GM19240 (cell line): Measurements from ENCODE around the gene ATP1A2.
"Not testable (repeated sequence)": the region's sequence is repeated elsewhere in the genome, so short reads cannot be mapped to it uniquely, and the experiment has no call there.

Experiments
- DNase-seq: peaks from one replicate; pipeline ENCODE4 v3.0.0; 2011; ENCODE audit warnings: low spot score; ENCODE audit not compliant: insufficient read length

Gene ATP1A2

DNA sequence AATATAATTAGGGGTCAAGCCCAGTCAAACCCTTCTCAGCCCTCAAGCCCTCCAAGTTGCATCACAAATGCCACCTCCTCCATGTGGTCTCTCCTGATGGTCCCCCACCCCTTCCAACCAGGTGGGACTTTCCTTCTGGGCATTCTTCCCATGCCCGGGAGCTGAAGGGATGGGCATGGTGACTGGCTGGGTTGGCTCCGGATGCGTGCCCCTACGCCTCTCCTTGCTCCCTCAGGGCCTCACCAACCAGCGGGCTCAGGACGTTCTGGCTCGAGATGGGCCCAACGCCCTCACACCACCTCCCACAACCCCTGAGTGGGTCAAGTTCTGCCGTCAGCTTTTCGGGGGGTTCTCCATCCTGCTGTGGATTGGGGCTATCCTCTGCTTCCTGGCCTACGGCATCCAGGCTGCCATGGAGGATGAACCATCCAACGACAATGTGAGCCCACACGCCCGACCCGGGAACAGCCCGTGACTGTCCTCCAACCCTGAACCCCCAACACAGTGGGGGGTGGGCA lies 7.5 kb downstream of the ATP1A2 start:
- no peak for DNase-seq

- DNase-seq, result no peak
These were observed 8.2 kb downstream of the ATP1A2 start for GRCh38 chr1:160123726-160124125.

- DNase-seq, result no peak
These were observed 9.3 kb downstream of the ATP1A2 start for GRCh38 chr1:160124705-160125478.

DNA sequence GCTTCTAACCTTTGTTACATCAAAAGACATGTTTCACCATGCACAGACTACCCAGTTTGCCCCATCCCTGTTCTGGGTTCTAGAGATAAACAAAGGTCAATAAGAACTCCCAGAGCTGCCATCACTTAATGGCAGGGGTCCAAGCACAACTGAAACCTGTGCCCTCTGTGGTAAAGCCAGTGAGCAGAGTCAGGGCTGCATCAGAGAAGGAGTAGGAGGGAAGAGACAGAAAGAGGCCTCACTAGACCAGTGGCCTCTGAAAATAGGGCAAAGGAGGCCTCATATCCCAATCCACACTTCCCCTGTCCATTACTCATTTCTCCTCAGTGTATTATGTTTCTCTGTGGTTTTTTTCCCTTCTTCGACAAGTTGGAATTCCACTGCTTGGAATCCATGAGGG lies 10.2 kb downstream of the ATP1A2 start:
- no peak for DNase-seq

DNA sequence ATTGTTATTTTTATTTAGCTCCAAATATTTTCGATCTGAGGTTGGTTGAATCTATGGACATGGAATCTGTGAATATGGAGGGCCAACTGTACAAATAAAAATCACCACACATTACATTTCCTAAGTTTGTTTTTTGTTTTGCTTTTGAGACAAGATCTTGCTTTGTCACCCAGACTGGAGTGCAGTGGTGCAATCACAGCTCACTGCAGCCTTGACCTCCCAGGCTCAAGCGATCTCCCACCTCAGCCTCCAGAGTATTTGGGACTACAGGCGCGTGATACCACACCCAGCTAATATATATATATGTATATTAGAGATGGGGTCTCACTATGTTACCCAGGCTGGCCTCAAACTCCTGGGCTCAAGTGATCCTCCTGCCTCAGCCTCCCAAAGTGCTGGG lies 10.8 kb downstream of the ATP1A2 start:
- DNase-seq, result not testable (repeated sequence)

DNA sequence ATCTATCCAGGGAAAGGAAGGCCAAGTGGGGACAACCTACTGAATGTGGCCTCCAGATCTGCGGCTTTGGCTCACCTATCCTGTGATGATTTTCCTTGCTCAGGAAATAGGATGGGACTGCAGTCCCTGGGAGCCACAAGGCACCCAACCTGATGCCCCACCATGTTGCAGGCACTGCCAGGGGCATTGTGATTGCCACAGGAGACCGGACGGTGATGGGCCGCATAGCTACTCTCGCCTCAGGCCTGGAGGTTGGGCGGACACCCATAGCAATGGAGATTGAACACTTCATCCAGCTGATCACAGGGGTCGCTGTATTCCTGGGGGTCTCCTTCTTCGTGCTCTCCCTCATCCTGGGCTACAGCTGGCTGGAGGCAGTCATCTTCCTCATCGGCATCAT lies 11.8 kb downstream of the ATP1A2 start:
- DNase-seq, result no peak

DNA sequence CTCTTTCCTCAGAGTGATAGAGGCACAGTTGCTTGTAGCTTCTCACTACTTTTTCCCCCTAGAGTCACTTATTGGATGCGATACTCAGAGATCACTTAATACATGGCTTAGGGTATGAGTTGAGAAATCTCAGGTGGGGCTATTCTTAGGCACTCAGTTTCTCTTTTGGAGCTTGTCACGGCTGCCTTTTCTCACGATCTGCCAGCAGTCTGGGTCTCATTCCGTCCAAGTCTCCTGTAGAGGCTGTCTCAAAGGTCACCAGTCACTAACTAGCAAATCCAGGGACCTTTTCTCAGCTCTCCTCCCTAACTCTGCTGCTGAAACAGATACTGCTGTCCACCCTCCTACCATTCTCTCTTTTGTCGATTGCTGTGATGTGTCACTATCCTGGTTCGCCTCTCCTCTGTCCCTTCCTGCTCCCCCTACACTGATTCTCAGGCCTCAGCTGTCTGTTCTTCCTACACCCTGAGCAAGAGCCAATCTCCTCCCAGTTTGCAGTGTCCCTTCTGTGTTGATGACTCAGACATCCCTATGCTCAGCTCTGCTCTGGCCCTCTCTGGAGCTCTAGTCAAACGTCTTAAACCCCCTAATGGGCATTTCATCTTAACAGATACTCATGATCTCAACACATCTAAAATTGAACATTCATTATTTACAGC lies 12.4 kb downstream of the ATP1A2 start:
- DNase-seq, result no peak

GRCh38 chr1:160128636-160129035 lies 13.1 kb downstream of the ATP1A2 start:
- DNase-seq, result no peak

- no peak for DNase-seq
These were observed 13.5 kb downstream of the ATP1A2 start for GRCh38 chr1:160129046-160129445.

GRCh38 chr1:160129558-160129957 lies 14.0 kb downstream of the ATP1A2 start:
- no peak for DNase-seq

DNA sequence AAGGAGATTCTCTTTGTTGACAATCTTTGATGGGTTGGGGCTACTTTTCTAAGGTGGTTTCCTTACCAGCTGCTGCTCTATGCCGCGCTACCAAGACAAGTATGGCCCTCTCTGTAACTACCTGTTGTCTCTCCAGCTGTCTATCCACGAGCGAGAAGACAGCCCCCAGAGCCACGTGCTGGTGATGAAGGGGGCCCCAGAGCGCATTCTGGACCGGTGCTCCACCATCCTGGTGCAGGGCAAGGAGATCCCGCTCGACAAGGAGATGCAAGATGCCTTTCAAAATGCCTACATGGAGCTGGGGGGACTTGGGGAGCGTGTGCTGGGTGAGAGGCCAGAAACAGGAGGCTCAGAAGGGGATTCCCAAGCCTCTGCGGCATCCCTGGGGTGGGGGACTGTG lies 14.4 kb downstream of the ATP1A2 start:
- no peak for DNase-seq

GRCh38 chr1:160130486-160130885 lies 14.9 kb downstream of the ATP1A2 start:
- DNase-seq, result no peak

- DNase-seq, result no peak
These were observed 15.4 kb downstream of the ATP1A2 start for GRCh38 chr1:160130939-160131338.

- no peak for DNase-seq
These were observed 16.4 kb downstream of the ATP1A2 start for GRCh38 chr1:160131803-160132565.

GRCh38 chr1:160133990-160134770 lies 18.6 kb downstream of the ATP1A2 start:
- no peak for DNase-seq

DNA sequence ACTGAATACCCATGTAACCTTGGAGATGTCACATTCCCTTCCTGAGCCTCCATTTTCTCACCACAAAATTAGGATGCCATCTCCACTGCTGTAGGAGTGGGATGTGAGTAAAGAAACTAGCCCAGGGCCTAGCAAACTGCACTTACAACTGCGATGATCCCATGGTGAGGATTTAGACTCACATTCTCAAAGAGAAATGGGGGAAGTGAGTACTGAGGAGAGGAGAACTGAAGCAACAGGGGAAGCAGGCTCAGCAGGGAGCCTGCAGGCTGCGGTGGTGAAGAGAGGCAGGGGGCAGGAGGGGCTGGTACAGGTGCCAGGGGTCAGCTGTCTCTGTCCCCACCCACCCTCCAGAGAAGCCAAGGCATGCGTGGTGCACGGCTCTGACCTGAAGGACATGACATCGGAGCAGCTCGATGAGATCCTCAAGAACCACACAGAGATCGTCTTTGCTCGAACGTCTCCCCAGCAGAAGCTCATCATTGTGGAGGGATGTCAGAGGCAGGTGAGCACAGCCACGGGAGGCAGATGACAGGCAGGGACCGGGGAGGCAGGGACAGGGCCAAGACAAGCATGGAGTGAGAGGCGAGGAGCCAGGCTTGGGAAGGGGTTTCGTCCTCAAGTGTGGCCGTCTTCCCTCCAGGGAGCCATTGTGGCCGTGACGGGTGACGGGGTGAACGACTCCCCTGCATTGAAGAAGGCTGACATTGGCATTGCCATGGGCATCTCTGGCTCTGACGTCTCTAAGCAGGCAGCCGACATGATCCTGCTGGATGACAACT lies 19.4 kb downstream of the ATP1A2 start:
- DNase-seq, result no peak

DNA sequence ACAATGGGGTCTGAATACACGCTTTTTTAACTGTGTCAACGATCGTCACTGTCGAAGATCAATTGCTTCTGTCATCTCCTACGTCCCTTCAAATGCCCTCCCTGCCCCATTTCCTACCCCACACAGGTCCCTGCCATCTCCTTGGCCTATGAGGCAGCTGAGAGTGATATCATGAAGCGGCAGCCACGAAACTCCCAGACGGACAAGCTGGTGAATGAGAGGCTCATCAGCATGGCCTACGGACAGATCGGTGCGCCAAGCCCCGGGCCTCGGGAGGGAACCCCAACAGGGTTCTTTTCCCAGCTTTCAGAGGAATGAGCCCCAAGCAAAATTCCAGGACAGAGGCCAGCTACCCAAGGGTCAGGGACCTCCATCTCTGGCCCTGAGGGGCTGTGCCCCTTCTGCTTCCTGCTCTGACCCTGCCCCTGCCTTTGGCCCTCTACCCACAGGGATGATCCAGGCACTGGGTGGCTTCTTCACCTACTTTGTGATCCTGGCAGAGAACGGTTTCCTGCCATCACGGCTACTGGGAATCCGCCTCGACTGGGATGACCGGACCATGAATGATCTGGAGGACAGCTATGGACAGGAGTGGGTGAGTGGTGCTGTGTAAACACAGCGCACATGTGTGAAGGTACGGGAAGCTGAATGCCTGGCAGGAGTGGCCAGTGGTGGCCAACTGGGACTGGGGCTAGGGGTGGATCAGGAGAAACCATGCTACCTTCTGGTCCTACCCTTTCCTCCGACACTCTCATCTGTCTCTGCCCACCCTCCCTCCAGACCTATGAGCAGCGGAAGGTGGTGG lies 20.8 kb downstream of the ATP1A2 start:
- DNase-seq, result no peak

DNA sequence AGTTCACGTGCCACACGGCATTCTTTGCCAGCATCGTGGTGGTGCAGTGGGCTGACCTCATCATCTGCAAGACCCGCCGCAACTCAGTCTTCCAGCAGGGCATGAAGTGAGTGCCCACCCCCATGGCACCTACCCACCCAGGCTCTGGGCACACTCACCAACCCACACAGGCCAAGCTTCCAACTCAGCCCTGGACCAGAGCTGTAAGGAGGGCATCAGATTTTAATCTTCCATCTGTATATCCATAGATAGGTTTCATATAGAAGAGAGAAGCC lies 21.3 kb downstream of the ATP1A2 start:
- DNase-seq, result no peak

DNA sequence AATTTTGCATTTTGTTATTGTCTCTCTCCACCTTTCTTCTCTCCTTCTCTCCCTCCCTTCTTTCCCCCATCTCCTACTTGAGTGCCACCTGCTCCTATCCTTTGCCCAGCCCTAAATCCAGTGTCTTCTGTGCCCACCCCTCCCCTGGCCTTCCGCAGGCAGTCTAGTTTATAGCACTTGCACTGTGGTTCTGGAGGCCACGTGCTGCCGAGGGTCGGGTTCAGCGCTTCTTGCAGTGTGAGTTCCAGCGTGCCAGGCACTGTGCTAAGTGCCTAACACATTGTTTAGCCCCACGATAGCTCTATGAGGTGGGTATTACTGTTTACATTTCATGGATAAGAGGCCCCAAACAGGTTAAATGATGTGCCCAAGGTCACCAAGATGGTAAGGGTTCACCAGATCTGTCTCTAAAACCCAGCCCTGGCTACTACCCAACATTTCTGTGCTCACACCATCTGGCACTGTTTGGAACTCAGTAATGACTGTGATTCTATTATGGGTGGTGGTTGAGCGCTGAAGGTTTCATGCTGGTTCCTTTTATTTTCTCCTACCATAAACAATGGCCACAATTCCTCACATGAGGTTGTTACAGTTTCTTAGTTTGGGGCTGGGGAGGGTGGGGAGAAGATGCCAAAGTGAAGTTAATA lies 21.8 kb downstream of the ATP1A2 start:
- DNase-seq, result no peak
